ENCODE measurements around the gene SASH3. TPM values are rescaled to one million over a fixed set of nuclear protein-coding genes. Genes with fewer than 3 reads are reported as not detected.
A peak's percentile ranks its signal among the peaks of the same experiment; 100 is the strongest.

The SASH3 gene
- polyA plus RNA-seq, 2 donors = 2.1 to 2.8 TPM

- Histone ChIP-seq H3K36me3 (ENCODE audit: control insufficient read depth in 2 of 2, insufficient read depth in 2 of 2, low read length in 1 of 2) (no peaks in the 10 kb centered on the region), H3K4me1 (ENCODE audit: control insufficient read depth in 2 of 2, insufficient read depth in 2 of 2, low read length in 1 of 2) (no peaks in the 10 kb centered on the region), H3K4me3 (ENCODE audit: low read depth in 1 of 2, low read length in 2 of 2) (no peak overlapping the region), H3K27ac (ENCODE audit: low read depth in 2 of 2, low read length in 1 of 2) (no peak overlapping the region), H3K9me3 (ENCODE audit: control insufficient read depth in 2 of 2, insufficient read depth in 1 of 2, low read depth in 1 of 2, low read length in 1 of 2) (no peaks in the 10 kb centered on the region), H3K27me3 (ENCODE audit: control insufficient read depth in 1 of 2, insufficient read depth in 2 of 2, low read length in 2 of 2) (no peaks in the 10 kb centered on the region)
- WGBS, 2 donors = 54 to 62% methylated on average over 9 of the region's 9 CpGs
Measured at GRCh38 chrX:129769467-129770154, 10.1 kb upstream of the SASH3 start.

DNA sequence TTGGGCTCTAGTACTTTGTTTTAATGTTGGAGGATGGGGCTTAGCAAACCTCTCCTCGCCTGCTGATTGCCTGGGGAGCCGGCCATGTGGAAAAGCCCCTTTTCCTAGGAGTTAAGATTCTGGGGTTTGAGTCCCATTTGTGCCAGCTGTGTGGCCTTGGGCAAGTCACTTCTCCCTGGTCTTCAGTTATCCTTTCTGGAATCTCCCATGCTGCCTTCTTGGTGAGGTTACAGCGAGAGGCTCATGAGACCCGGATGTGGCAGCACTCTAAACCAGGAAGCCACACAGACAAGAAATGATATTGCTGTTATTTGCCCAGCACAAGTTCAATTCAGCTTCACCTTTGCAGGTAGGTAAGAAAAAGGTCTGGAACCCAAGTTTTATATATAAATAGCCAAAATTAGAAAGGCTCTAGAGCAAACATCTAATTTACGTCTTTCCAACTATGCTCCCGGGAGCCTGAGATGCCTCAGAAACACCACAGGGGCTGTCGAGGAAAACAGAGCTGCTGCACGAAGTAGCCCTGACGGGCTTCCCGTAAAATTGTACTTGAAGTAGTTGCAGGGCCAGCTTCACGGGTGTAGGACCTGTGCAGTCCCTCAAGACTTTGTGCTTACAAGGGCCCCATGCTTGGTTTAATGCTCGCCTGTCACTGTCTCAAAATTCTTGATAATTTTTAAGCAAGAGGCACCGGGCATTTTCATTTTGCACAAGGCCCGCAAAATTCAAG, 8.3 kb upstream of the SASH3 start:
- Histone ChIP-seq H3K9me3 (ENCODE audit: control insufficient read depth in 2 of 2, insufficient read depth in 1 of 2, low read depth in 1 of 2, low read length in 1 of 2) (no peaks in the 10 kb centered on the region), H3K27ac (ENCODE audit: low read depth in 2 of 2, low read length in 1 of 2) (no peak overlapping the region), H3K4me1 (ENCODE audit: control insufficient read depth in 2 of 2, insufficient read depth in 2 of 2, low read length in 1 of 2) (no peaks in the 10 kb centered on the region), H3K36me3 (ENCODE audit: control insufficient read depth in 2 of 2, insufficient read depth in 2 of 2, low read length in 1 of 2) (no peaks in the 10 kb centered on the region), H3K27me3 (ENCODE audit: control insufficient read depth in 1 of 2, insufficient read depth in 2 of 2, low read length in 2 of 2) (no peaks in the 10 kb centered on the region), H3K4me3 (ENCODE audit: low read depth in 1 of 2, low read length in 2 of 2) (no peak overlapping the region)
- 73 to 76% methylated on average over 14 of the region's 14 CpGs for WGBS, 2 donors

GRCh38 chrX:129772796-129773431, 6.8 kb upstream of the SASH3 start:
- H3K36me3 ChIP-seq (ENCODE audit: control insufficient read depth in 2 of 2, insufficient read depth in 2 of 2, low read length in 1 of 2) = no peaks in the 10 kb centered on the region
- no peaks in the 10 kb centered on the region for H3K27me3 ChIP-seq (ENCODE audit: control insufficient read depth in 1 of 2, insufficient read depth in 2 of 2, low read length in 2 of 2)
- WGBS, 2 donors = 62 to 66% methylated on average over 14 of the region's 14 CpGs
- no peaks in the 10 kb centered on the region for H3K4me1 ChIP-seq (ENCODE audit: control insufficient read depth in 2 of 2, insufficient read depth in 2 of 2, low read length in 1 of 2)
- H3K27ac ChIP-seq (ENCODE audit: low read depth in 2 of 2, low read length in 1 of 2) = peak overlapping the region in 1 of 2 donors; percentile 17
- no peak overlapping the region for H3K4me3 ChIP-seq (ENCODE audit: low read depth in 1 of 2, low read length in 2 of 2)
- no peaks in the 10 kb centered on the region for H3K9me3 ChIP-seq (ENCODE audit: control insufficient read depth in 2 of 2, insufficient read depth in 1 of 2, low read depth in 1 of 2, low read length in 1 of 2)

DNA sequence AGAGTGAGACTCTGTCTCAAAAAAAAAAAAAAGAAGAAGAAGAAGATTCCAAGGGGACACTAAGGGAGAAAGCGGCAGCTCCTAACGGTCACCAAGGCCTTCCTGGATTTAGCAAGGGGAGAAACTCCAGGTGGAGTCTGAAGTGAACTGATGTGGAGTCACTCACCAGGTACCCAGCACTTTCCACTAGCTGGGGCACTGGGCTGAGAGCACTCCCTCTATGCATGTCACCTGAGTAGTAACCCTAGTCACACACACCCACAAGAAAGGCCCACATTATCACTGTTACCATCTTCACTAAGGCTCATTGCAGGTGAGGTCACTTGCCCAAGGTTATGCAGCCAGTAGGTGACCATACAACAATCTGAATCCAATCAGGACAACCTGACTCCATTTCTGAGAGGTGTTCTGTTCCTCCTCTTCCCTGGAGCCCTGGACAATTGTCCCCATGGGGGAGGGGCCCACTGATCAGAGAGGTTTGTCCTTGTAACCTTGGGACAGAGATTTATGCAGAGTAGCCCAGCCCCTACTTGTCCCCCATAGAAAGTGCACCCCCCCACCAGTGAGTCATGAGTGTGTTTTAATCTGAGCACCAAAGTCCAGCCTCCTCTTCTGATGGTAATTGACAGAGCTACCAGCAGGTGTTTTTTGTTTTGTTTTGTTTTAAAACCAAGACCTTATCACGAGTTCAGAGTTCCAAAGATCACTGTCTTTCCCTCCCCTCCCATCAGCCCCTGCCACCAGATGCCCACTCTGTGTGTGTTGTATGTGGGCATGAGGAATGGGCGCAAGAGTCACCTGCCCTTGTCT, 5.9 kb upstream of the SASH3 start:
- Histone ChIP-seq H3K27ac (ENCODE audit: low read depth in 2 of 2, low read length in 1 of 2) (no peak overlapping the region), H3K27me3 (ENCODE audit: control insufficient read depth in 1 of 2, insufficient read depth in 2 of 2, low read length in 2 of 2) (peaks cover 0 to 2% of the 10 kb centered on the region in 2 donors), H3K36me3 (ENCODE audit: control insufficient read depth in 2 of 2, insufficient read depth in 2 of 2, low read length in 1 of 2) (no peaks in the 10 kb centered on the region), H3K4me3 (ENCODE audit: low read depth in 1 of 2, low read length in 2 of 2) (no peak overlapping the region), H3K9me3 (ENCODE audit: control insufficient read depth in 2 of 2, insufficient read depth in 1 of 2, low read depth in 1 of 2, low read length in 1 of 2) (no peaks in the 10 kb centered on the region), H3K4me1 (ENCODE audit: control insufficient read depth in 2 of 2, insufficient read depth in 2 of 2, low read length in 1 of 2) (no peaks in the 10 kb centered on the region)
- 76 to 83% methylated on average over 4 of the region's 4 CpGs for WGBS, 2 donors

DNA sequence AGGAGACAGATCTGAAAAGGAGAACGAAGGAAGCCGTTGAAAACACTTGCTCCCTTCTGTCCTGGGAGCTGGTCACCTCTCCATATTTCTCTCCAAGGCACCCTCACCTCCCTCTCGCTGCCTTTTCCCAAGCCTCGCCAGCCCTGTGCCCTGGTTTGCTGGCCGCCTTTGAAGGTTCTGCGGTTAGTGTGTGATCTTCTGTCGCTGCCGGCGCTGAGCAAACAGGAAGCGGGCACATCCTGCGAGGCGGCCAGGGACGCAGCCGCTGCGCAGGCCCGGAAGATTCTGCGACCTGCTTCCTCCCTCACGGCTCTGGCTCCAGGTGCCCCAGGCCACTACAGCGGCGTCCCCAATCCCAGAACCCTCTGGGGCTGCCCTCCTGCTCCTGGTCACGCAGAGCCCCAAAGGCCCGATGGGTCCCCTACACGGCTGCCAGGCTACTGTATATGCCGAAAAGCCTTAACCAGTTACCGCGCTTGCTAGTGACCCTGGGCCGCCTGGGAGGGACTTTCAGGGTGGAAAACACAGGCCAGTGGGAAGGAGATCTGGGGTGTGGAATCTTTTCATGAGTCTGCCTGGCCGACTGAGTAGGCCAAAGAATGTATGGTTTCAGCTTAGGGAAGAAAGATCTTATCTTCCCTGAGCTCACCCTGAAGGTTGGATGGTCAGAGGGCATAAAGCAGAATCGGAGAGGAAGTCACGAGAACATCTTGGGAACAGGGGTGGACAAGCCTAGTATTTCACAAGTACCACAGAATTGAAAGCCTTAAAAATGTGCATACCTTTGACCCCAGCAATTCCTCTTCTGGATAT, 2.3 kb upstream of the SASH3 start:
- no peak overlapping the region for H3K4me3 ChIP-seq (ENCODE audit: low read depth in 1 of 2, low read length in 2 of 2)

DNA sequence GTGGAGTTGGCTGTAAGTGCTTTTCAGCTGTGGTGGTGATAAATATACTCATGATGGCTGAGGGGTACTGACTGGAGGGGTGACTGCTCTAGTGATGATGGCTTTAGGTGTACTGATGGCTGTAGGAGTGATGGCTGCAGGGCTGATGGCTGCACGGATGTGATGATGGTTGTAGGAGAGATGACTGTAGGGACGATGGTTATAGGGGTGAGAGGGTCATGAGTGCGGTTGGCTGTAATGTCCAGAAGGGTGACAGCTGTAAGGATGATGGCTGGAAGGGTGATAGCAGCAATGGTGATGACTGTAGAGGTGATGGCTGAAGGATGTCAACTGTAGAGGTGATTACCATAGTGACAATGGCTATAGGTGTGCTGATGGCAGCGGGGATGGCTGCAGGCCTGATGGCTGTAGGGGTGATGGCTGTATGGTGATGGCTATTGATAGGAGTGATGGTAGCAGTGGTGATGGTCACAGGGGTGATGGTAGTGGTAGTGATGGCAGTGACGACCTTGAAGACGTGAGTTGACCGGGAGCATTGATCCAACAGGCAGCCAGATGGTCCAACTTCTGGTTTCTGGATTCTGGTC, 570 bp upstream of the SASH3 start:
- peaks cover 0 to 2% of the 10 kb centered on the region in 2 donors for H3K27me3 ChIP-seq (ENCODE audit: control insufficient read depth in 1 of 2, insufficient read depth in 2 of 2, low read length in 2 of 2)
- no peaks in the 10 kb centered on the region for H3K4me1 ChIP-seq (ENCODE audit: control insufficient read depth in 2 of 2, insufficient read depth in 2 of 2, low read length in 1 of 2)
- peak overlapping the region in 1 of 2 donors; percentile 54 for H3K27ac ChIP-seq (ENCODE audit: low read depth in 2 of 2, low read length in 1 of 2)
- no peaks in the 10 kb centered on the region for H3K36me3 ChIP-seq (ENCODE audit: control insufficient read depth in 2 of 2, insufficient read depth in 2 of 2, low read length in 1 of 2)
- no peak overlapping the region for H3K4me3 ChIP-seq (ENCODE audit: low read depth in 1 of 2, low read length in 2 of 2)
- WGBS, 2 donors = 82 to 87% methylated on average over 7 of the region's 7 CpGs
- H3K9me3 ChIP-seq (ENCODE audit: control insufficient read depth in 2 of 2, insufficient read depth in 1 of 2, low read depth in 1 of 2, low read length in 1 of 2) = no peaks in the 10 kb centered on the region

More for the DNA sequence above, 2.3 kb upstream of the SASH3 start:
- 38 to 54% methylated on average over 30 of the region's 30 CpGs for WGBS, 2 donors
- no peaks in the 10 kb centered on the region for H3K36me3 ChIP-seq (ENCODE audit: control insufficient read depth in 2 of 2, insufficient read depth in 2 of 2, low read length in 1 of 2)
- H3K9me3 ChIP-seq (ENCODE audit: control insufficient read depth in 2 of 2, insufficient read depth in 1 of 2, low read depth in 1 of 2, low read length in 1 of 2) = no peaks in the 10 kb centered on the region
- peak overlapping the region; percentile 38 to 77 for H3K27ac ChIP-seq (ENCODE audit: low read depth in 2 of 2, low read length in 1 of 2)
- no peaks in the 10 kb centered on the region for H3K4me1 ChIP-seq (ENCODE audit: control insufficient read depth in 2 of 2, insufficient read depth in 2 of 2, low read length in 1 of 2)
- peaks cover 0 to 2% of the 10 kb centered on the region in 2 donors for H3K27me3 ChIP-seq (ENCODE audit: control insufficient read depth in 1 of 2, insufficient read depth in 2 of 2, low read length in 2 of 2)

GRCh38 chrX:129780441-129781105, 824 bp downstream of the SASH3 start:
- Histone ChIP-seq H3K4me1 (ENCODE audit: control insufficient read depth in 2 of 2, insufficient read depth in 2 of 2, low read length in 1 of 2) (no peaks in the 10 kb centered on the region), H3K27ac (ENCODE audit: low read depth in 2 of 2, low read length in 1 of 2) (peak overlapping the region in 1 of 2 donors; percentile 33), H3K9me3 (ENCODE audit: control insufficient read depth in 2 of 2, insufficient read depth in 1 of 2, low read depth in 1 of 2, low read length in 1 of 2) (no peaks in the 10 kb centered on the region), H3K27me3 (ENCODE audit: control insufficient read depth in 1 of 2, insufficient read depth in 2 of 2, low read length in 2 of 2) (peaks cover 0 to 2% of the 10 kb centered on the region in 2 donors), H3K4me3 (ENCODE audit: low read depth in 1 of 2, low read length in 2 of 2) (peak overlapping the region; percentile 0 to 21), H3K36me3 (ENCODE audit: control insufficient read depth in 2 of 2, insufficient read depth in 2 of 2, low read length in 1 of 2) (no peaks in the 10 kb centered on the region)
- WGBS, 2 donors = 66 to 74% methylated on average over 6 of the region's 6 CpGs

GRCh38 chrX:129781134-129781672, 1.5 kb downstream of the SASH3 start:
- H3K27me3 ChIP-seq (ENCODE audit: control insufficient read depth in 1 of 2, insufficient read depth in 2 of 2, low read length in 2 of 2) = peaks cover 0 to 2% of the 10 kb centered on the region in 2 donors
- H3K27ac ChIP-seq (ENCODE audit: low read depth in 2 of 2, low read length in 1 of 2) = peak overlapping the region; percentile 17 to 33
- peak overlapping the region in 1 of 2 donors; percentile 21 for H3K4me3 ChIP-seq (ENCODE audit: low read depth in 1 of 2, low read length in 2 of 2)
- 55 to 56% methylated on average over 8 of the region's 8 CpGs for WGBS, 2 donors
- H3K9me3 ChIP-seq (ENCODE audit: control insufficient read depth in 2 of 2, insufficient read depth in 1 of 2, low read depth in 1 of 2, low read length in 1 of 2) = no peaks in the 10 kb centered on the region
- H3K4me1 ChIP-seq (ENCODE audit: control insufficient read depth in 2 of 2, insufficient read depth in 2 of 2, low read length in 1 of 2) = no peaks in the 10 kb centered on the region
- no peaks in the 10 kb centered on the region for H3K36me3 ChIP-seq (ENCODE audit: control insufficient read depth in 2 of 2, insufficient read depth in 2 of 2, low read length in 1 of 2)

Measured in esophagus (tissue), 2 donors.